ENCODE measurements around the gene SACS. TPM values are rescaled to one million over a fixed set of nuclear protein-coding genes. Genes with fewer than 3 reads are reported as not detected.
"Not testable (repeated sequence)": the region's sequence is repeated elsewhere in the genome, so short reads cannot be mapped to it uniquely, and the experiment has no call there.

Gene SACS
- total RNA-seq, 1 donor: 32.6 TPM

GRCh38 chr13:23455401-23456185 lies 22.1 kb upstream of the SACS start:
- no peak for DNase-seq (ENCODE audit: low read depth in 2 of 3, low spot score in 2 of 3)

GRCh38 chr13:23453132-23453531 lies 19.6 kb upstream of the SACS start:
- no peak for DNase-seq (ENCODE audit: low read depth in 2 of 3, low spot score in 2 of 3)

GRCh38 chr13:23450340-23451046 lies 17.0 kb upstream of the SACS start:
- peak in 2 of 3 donors; percentile 30 to 59 for DNase-seq (ENCODE audit: low read depth in 2 of 3, low spot score in 2 of 3)

GRCh38 chr13:23449398-23450162 lies 16.1 kb upstream of the SACS start:
- DNase-seq (ENCODE audit: low read depth in 2 of 3, low spot score in 2 of 3): no peak

- DNase-seq (ENCODE audit: low read depth in 2 of 3, low spot score in 2 of 3): no peak
Measured at GRCh38 chr13:23447927-23448326, 14.4 kb upstream of the SACS start.

GRCh38 chr13:23445794-23446193 lies 12.3 kb upstream of the SACS start:
- no peak for DNase-seq (ENCODE audit: low read depth in 2 of 3, low spot score in 2 of 3)

GRCh38 chr13:23443878-23444277 lies 10.4 kb upstream of the SACS start:
- no peak for DNase-seq (ENCODE audit: low read depth in 2 of 3, low spot score in 2 of 3)

GRCh38 chr13:23443110-23443509 lies 9.6 kb upstream of the SACS start:
- DNase-seq (ENCODE audit: low read depth in 2 of 3, low spot score in 2 of 3): no peak

GRCh38 chr13:23440821-23441618 lies 7.5 kb upstream of the SACS start:
- DNase-seq (ENCODE audit: low read depth in 2 of 3, low spot score in 2 of 3): no peak

- DNase-seq (ENCODE audit: low read depth in 2 of 3, low spot score in 2 of 3): not testable (repeated sequence)
Measured at GRCh38 chr13:23440324-23440723, 6.8 kb upstream of the SACS start.

- DNase-seq (ENCODE audit: low read depth in 2 of 3, low spot score in 2 of 3): no peak
Measured at GRCh38 chr13:23437916-23438315, 4.4 kb upstream of the SACS start.

- DNase-seq (ENCODE audit: low read depth in 2 of 3, low spot score in 2 of 3): no peak
Measured at GRCh38 chr13:23436680-23437079, 3.2 kb upstream of the SACS start.

- DNase-seq (ENCODE audit: low read depth in 2 of 3, low spot score in 2 of 3): no peak
Measured at GRCh38 chr13:23434491-23434890, 989 bp upstream of the SACS start.

- no peak for DNase-seq (ENCODE audit: low read depth in 2 of 3, low spot score in 2 of 3)
Measured at GRCh38 chr13:23432626-23433025, 876 bp downstream of the SACS start.

- no peak for DNase-seq (ENCODE audit: low read depth in 2 of 3, low spot score in 2 of 3)
Measured at GRCh38 chr13:23430664-23431063, 2.8 kb downstream of the SACS start.

GRCh38 chr13:23427881-23428528 lies 5.5 kb downstream of the SACS start:
- DNase-seq (ENCODE audit: low read depth in 2 of 3, low spot score in 2 of 3): no peak

- no peak for DNase-seq (ENCODE audit: low read depth in 2 of 3, low spot score in 2 of 3)
Measured at GRCh38 chr13:23427342-23427843, 6.1 kb downstream of the SACS start.

- DNase-seq (ENCODE audit: low read depth in 2 of 3, low spot score in 2 of 3): no peak
Measured at GRCh38 chr13:23421596-23421995, 11.9 kb downstream of the SACS start.

- no peak for DNase-seq (ENCODE audit: low read depth in 2 of 3, low spot score in 2 of 3)
Measured at GRCh38 chr13:23418776-23419683, 14.5 kb downstream of the SACS start.
